ENCODE results near the gene RSL1D1.

The RSL1D1 gene

GRCh38 chr16:11851294-11852091 is at the start of gene RSL1D1:
Gene RSL1D1, minus strand, starts transcription at chr16:11851542. Its CDS starts 30 bp downstream, at chr16:11851512.
- peak; percentile 83 to 88 for DNase-seq (ENCODE audit: low read depth in 2 of 2)

GRCh38 chr16:11901091-11901490 is 49.7 kb upstream of the RSL1D1 start:
- no peak for DNase-seq (ENCODE audit: low read depth in 2 of 2)

GRCh38 chr16:11896486-11897176 is 45.3 kb upstream of the RSL1D1 start:
- no peak for DNase-seq (ENCODE audit: low read depth in 2 of 2)

GRCh38 chr16:11893571-11893970 is 42.2 kb upstream of the RSL1D1 start:
- no peak for DNase-seq (ENCODE audit: low read depth in 2 of 2)

GRCh38 chr16:11892761-11893160 is 41.4 kb upstream of the RSL1D1 start:
- DNase-seq (ENCODE audit: low read depth in 2 of 2), result no peak

- DNase-seq (ENCODE audit: low read depth in 2 of 2), result no peak
Observed at GRCh38 chr16:11890231-11890965, 39.1 kb upstream of the RSL1D1 start.

GRCh38 chr16:11886881-11887280 is 35.5 kb upstream of the RSL1D1 start:
- no peak for DNase-seq (ENCODE audit: low read depth in 2 of 2)

GRCh38 chr16:11884035-11884434 is 32.7 kb upstream of the RSL1D1 start:
- DNase-seq (ENCODE audit: low read depth in 2 of 2), result no peak

- no peak for DNase-seq (ENCODE audit: low read depth in 2 of 2)
Observed at GRCh38 chr16:11880007-11880406, 28.7 kb upstream of the RSL1D1 start.

- DNase-seq (ENCODE audit: low read depth in 2 of 2), result no peak
Observed at GRCh38 chr16:11877374-11877773, 26.0 kb upstream of the RSL1D1 start.

- DNase-seq (ENCODE audit: low read depth in 2 of 2), result no peak
Observed at GRCh38 chr16:11876306-11876705, 25.0 kb upstream of the RSL1D1 start.

- no peak for DNase-seq (ENCODE audit: low read depth in 2 of 2)
Observed at GRCh38 chr16:11875721-11876120, 24.4 kb upstream of the RSL1D1 start.

GRCh38 chr16:11871193-11871592 is 19.9 kb upstream of the RSL1D1 start:
- no peak for DNase-seq (ENCODE audit: low read depth in 2 of 2)

GRCh38 chr16:11870399-11870798 is 19.1 kb upstream of the RSL1D1 start:
- DNase-seq (ENCODE audit: low read depth in 2 of 2), result no peak

GRCh38 chr16:11869353-11870228 is 18.2 kb upstream of the RSL1D1 start:
- DNase-seq (ENCODE audit: low read depth in 2 of 2), result no peak

GRCh38 chr16:11868412-11868980 is 17.2 kb upstream of the RSL1D1 start:
- no peak for DNase-seq (ENCODE audit: low read depth in 2 of 2)

- DNase-seq (ENCODE audit: low read depth in 2 of 2), result no peak
Observed at GRCh38 chr16:11862489-11862888, 11.1 kb upstream of the RSL1D1 start.

- no peak for DNase-seq (ENCODE audit: low read depth in 2 of 2)
Observed at GRCh38 chr16:11857161-11857560, 5.8 kb upstream of the RSL1D1 start.

GRCh38 chr16:11852092-11852809 is 909 bp upstream of the RSL1D1 start:
- DNase-seq (ENCODE audit: low read depth in 2 of 2), result no peak

GRCh38 chr16:11848842-11849241 is 2.5 kb downstream of the RSL1D1 start:
- DNase-seq (ENCODE audit: low read depth in 2 of 2), result no peak

GRCh38 chr16:11844499-11844898 is 6.8 kb downstream of the RSL1D1 start:
- no peak for DNase-seq (ENCODE audit: low read depth in 2 of 2)

Measured in activated CD4-positive, alpha-beta T cell treated with anti-CD3 and anti-CD28 coated beads for 24 hours (primary cell).